IMR-90 (cell line): ENCODE measurements around the gene SLC37A1. TPM values are rescaled to one million over a fixed set of nuclear protein-coding genes. Genes with fewer than 3 reads are reported as not detected.

Experiments used
- ATAC-seq: fragments of 200-7000 bp; cut with Tn5 transposase; 2 replicates; pipeline ENCODE4 v1.9.1; 2020; ENCODE audit warnings: low read depth, mild to moderate bottlenecking, moderate library complexity
- BruUV-seq: library from RNA; stranded (reverse); fragments of 400-500 nt; replicated peaks from 2 replicates; lab custom pipeline; 2021; lab: Mats Ljungman, UMichigan
- CTCF ChIA-PET: fragments of 300-600 bp; formaldehyde crosslinking; extraction: SDS; loops from one replicate; lab custom pipeline; 2021; ENCODE audit warnings: antibody characterized with exemption; lab: Yijun Ruan, JAX
- POLR2A ChIA-PET: fragments of 300-600 bp; sonication (Branson Sonifier 250); formaldehyde crosslinking; loops from one replicate; lab custom pipeline; 2022; ENCODE audit warnings: antibody characterized with exemption; ENCODE audit not compliant: unreplicated experiment; lab: Charles Lee
- DNase-seq: peaks from one replicate; pipeline ENCODE4 v3.0.0; 2013
- H2AFZ ChIP-seq: replicated peaks from 2 replicates; pipeline ENCODE3; 2013; ENCODE audit warnings: low read length, mild to moderate bottlenecking; ENCODE audit not compliant: poor library complexity
- H2AK5ac ChIP-seq: 2 replicates; pipeline ENCODE4 v1.6.1; 2013; ENCODE audit warnings: low read depth, low read length, inconsistent platforms
- H2AK9ac ChIP-seq: replicated peaks from 2 replicates; pipeline ENCODE3; 2013; ENCODE audit warnings: mild to moderate bottlenecking, low read depth, low read length, moderate library complexity; ENCODE audit not compliant: poor library complexity
- H2BK120ac ChIP-seq: 2 replicates; pipeline ENCODE4 v1.6.1; 2013; ENCODE audit warnings: low read depth, low read length, inconsistent platforms
- H2BK15ac ChIP-seq: 3 replicates; pipeline ENCODE4 v1.6.1; 2013; ENCODE audit warnings: low read depth, low read length, inconsistent platforms
- H2BK20ac ChIP-seq: 2 replicates; pipeline ENCODE4 v1.6.1; 2013; ENCODE audit warnings: low read depth, mild to moderate bottlenecking, inconsistent platforms, low read length, moderate library complexity
- H2BK5ac ChIP-seq: 2 replicates; pipeline ENCODE4 v1.6.1; 2013; ENCODE audit warnings: mild to moderate bottlenecking, low read depth, low read length, inconsistent platforms; ENCODE audit not compliant: poor library complexity, severe bottlenecking
- H3K14ac ChIP-seq: replicated peaks from 2 replicates; pipeline ENCODE4 v1.6.1; 2013; ENCODE audit warnings: low read depth, low read length, inconsistent platforms
- H3K18ac ChIP-seq: 2 replicates; pipeline ENCODE4 v1.6.1; 2013; ENCODE audit warnings: low read depth, low read length, control low read depth
- H3K23ac ChIP-seq: 2 replicates; pipeline ENCODE4 v1.6.1; 2013; ENCODE audit warnings: low read depth, low read length, inconsistent platforms
- H3K27ac ChIP-seq: 2 replicates; pipeline ENCODE4 v1.5.1; 2013; ENCODE audit warnings: mild to moderate bottlenecking, control low read depth, low read length; ENCODE audit not compliant: insufficient read depth
- H3K27me3 ChIP-seq: 2 replicates; pipeline ENCODE4 v1.6.1; 2013; ENCODE audit warnings: low read length; ENCODE audit not compliant: control insufficient read depth, insufficient read depth
- H3K36me3 ChIP-seq: 2 replicates; pipeline ENCODE4 v1.6.1; 2013; ENCODE audit warnings: low read length, mixed read lengths; ENCODE audit not compliant: control insufficient read depth, insufficient read depth
- H3K4ac ChIP-seq: 2 replicates; pipeline ENCODE4 v1.6.1; 2013; ENCODE audit warnings: low read depth, low read length, inconsistent platforms
- H3K4me1 ChIP-seq: 2 replicates; pipeline ENCODE4 v1.6.1; 2013; ENCODE audit warnings: low read length, mixed read lengths; ENCODE audit not compliant: control insufficient read depth, insufficient read depth
- H3K4me2 ChIP-seq: 2 replicates; pipeline ENCODE4 v1.6.1; 2013; ENCODE audit warnings: low read depth, mild to moderate bottlenecking, control low read depth, low read length, moderate library complexity
- H3K4me3 ChIP-seq: 2 replicates; pipeline ENCODE4 v1.5.1; 2013; ENCODE audit warnings: low read depth, mild to moderate bottlenecking, control low read depth, low read length, moderate library complexity; ENCODE audit not compliant: insufficient read depth
- H3K56ac ChIP-seq: 2 replicates; pipeline ENCODE4 v1.6.1; 2013; ENCODE audit warnings: low read length, inconsistent platforms; ENCODE audit not compliant: insufficient read depth; ENCODE audit errors: extremely low read depth
- H3K79me1 ChIP-seq, 2 experiments: 2 replicates each; pipeline ENCODE4 v1.6.1; 2013; ENCODE audit warnings: low read length in 2 of 2, inconsistent platforms in 1 of 2, low read depth in 1 of 2
- H3K9ac ChIP-seq: 2 replicates; pipeline ENCODE4 v1.6.1; 2013; ENCODE audit warnings: low read depth, low read length, control low read depth
- H3K9me1 ChIP-seq: 2 replicates; pipeline ENCODE4 v1.6.1; 2013; ENCODE audit warnings: low read length, inconsistent platforms; ENCODE audit not compliant: insufficient read depth
- H3K9me3 ChIP-seq: 2 replicates; pipeline ENCODE4 v1.6.1; 2013; ENCODE audit warnings: low read length; ENCODE audit not compliant: control insufficient read depth, insufficient read depth
- H4K20me1 ChIP-seq: 2 replicates; pipeline ENCODE4 v1.6.1; 2013; ENCODE audit warnings: low read length, inconsistent platforms; ENCODE audit not compliant: insufficient read depth
- H4K5ac ChIP-seq: 2 replicates; pipeline ENCODE4 v1.6.1; 2013; ENCODE audit warnings: mild to moderate bottlenecking, low read depth, low read length, control low read depth
- H4K8ac ChIP-seq, 2 experiments: 2 replicates each; pipeline ENCODE4 v1.6.1; 2013; ENCODE audit warnings: low read depth in 2 of 2, low read length in 2 of 2, control low read depth in 1 of 2, inconsistent platforms in 1 of 2
- H4K91ac ChIP-seq: 2 replicates; pipeline ENCODE4 v1.6.1; 2013; ENCODE audit warnings: low read depth, low read length, inconsistent platforms; ENCODE audit not compliant: insufficient read depth
- CHD1 ChIP-seq: IDR thresholded peaks from 2 replicates; pipeline ENCODE4 v1.6.1; 2012; ENCODE audit warnings: low read depth, low read length, improper control_type of control experiment
- MAFK ChIP-seq: IDR thresholded peaks from 2 replicates; pipeline ENCODE4 v1.6.1; 2012; ENCODE audit warnings: low read depth, low read length, improper control_type of control experiment
- WGBS, 2 experiments: methylation state at CpG; one replicate each; pipeline versions ENCODE4 v1.1.5 to v1.1.7; 2013; ENCODE audit warnings: missing lambda C conversion rate in 2 of 2; ENCODE audit not compliant: insufficient read length in 1 of 2; ENCODE audit errors: extremely low coverage in 2 of 2; 5-methylcytosine and 5-hydroxymethylcytosine counted together
- dilution Hi-C: fragments of 300-500 bp; cut with HindIII; formaldehyde crosslinking; loops from one replicate; pipeline ENCODE4 v1.14.3; 2018; ENCODE audit warnings: low sequenced_read_pairs; ENCODE audit not compliant: unreplicated experiment
- in situ Hi-C: fragments of 300-500 bp; cut with MboI; formaldehyde crosslinking; loops from 3 replicates; pipeline ENCODE4 v1.14.3; 2019; ENCODE audit warnings: low sequenced_read_pairs, inconsistent platforms, mixed read lengths
- intact Hi-C: fragments of 100-400 bp; cut with micrococcal nuclease; formaldehyde crosslinking; loops from 2 replicates; pipeline ENCODE4 v1.10.0; 2022
- polyA plus RNA-seq, 3 experiments: library from polyadenylated mRNA; depleted of rRNA; stranded (reverse); fragments of >200 nt; gene quantifications; 2 replicates each; pipeline ENCODE4 v1.2.3, GENCODE V29; 2012; ENCODE audit warnings: low replicate concordance in 1 of 3
- total RNA-seq: library from RNA; depleted of rRNA; stranded (reverse); fragments of >200 nt; gene quantifications from 2 replicates; pipeline ENCODE4 v1.2.3, GENCODE V29; 2012
- TF ChIP-seq, protein P1 (sequence below): fragments of 150-350 bp; IDR thresholded peaks from 2 replicates; pipeline ENCODE4 v1.6.1; 2017; ENCODE audit warnings: mild to moderate bottlenecking, antibody characterized with exemption, low read length, low read depth

SLC37A1 gene
- total and polyA plus RNA-seq, 2 of the 4 experiments (the other 2 are of a cell fraction), result 0.36 to 0.48 TPM

DNA sequence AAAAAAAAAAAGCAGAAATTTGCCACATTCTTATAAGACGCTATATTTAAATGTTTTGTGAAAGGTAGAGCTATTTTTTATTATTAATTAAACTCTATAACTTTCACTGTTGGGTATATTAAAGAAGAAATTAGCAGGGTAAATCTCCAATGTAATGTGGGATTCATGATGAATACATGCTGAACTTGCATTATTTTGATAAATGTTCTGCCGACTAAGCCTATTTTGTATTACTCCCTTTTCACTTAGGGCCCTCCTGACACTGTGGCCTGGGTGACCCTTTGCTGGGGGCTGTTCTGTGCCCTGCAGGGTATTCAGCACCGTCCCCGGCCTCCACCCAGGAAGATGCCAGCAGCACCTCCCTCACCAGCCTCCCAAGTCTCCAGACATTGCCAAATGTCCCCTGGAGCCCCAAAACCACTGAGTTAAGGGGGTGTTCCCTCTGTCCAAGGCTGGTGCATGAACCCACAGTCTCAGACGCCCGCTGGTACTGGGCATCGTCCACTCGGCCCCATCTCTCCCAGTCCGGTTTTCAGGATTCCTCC is 40.1 kb upstream of the SLC37A1 start:
- Histone ChIP-seq H3K14ac (no peak overlapping the region), H3K9ac (no peak overlapping the region), H3K4ac (no peak overlapping the region), H2BK120ac (no peak overlapping the region), H4K91ac (no peak overlapping the region), H4K8ac (no peak overlapping the region), H3K27ac (no peak overlapping the region), H3K36me3 (no peaks in the 10 kb centered on the region), H2BK15ac (no peak overlapping the region), H4K20me1 (no peaks in the 10 kb centered on the region), H3K23ac (no peak overlapping the region), H2AK9ac (no peak overlapping the region), H3K9me3 (no peaks in the 10 kb centered on the region), H2AK5ac (no peak overlapping the region), H2AFZ (no peak overlapping the region), H3K4me2 (no peak overlapping the region), H2BK20ac (no peak overlapping the region), H3K4me3 (no peak overlapping the region), H4K5ac (no peak overlapping the region), H3K4me1 (no peaks in the 10 kb centered on the region), H3K27me3 (peaks cover 11% of the 10 kb centered on the region), H3K56ac (no peak overlapping the region), H3K9me1 (no peaks in the 10 kb centered on the region), H2BK5ac (no peak overlapping the region), H3K79me1 (no peaks in the 10 kb centered on the region), H3K18ac (no peak overlapping the region)
- TF ChIP-seq, protein P1, sequence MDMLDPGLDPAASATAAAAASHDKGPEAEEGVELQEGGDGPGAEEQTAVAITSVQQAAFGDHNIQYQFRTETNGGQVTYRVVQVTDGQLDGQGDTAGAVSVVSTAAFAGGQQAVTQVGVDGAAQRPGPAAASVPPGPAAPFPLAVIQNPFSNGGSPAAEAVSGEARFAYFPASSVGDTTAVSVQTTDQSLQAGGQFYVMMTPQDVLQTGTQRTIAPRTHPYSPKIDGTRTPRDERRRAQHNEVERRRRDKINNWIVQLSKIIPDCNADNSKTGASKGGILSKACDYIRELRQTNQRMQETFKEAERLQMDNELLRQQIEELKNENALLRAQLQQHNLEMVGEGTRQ, result no peak
- TF ChIP-seq MAFK, result peak; percentile 57; the same call in 1 of the 2 replicates
- no peak for TF ChIP-seq CHD1
- intact Hi-C loops (no loop called here), in situ Hi-C loops (no loop called here), dilution Hi-C loops (no loop called here)
- BruUV-seq, result no TSS peak
- ChIA-PET POLR2A (no interaction called here), CTCF (no interaction called here)
- DNase-seq (no peak), ATAC-seq (no peak)
- 57% methylated on average over 1 of the region's 9 CpGs; no CpG with 5 or more reads in 1 of the 2 experiments for WGBS, 2 experiments
